Liver (tissue), 9 donors: ENCODE measurements around the gene CCDC7. TPM values are rescaled to one million over a fixed set of nuclear protein-coding genes. Genes with fewer than 3 reads are reported as not detected.

ENCODE experiments used
- DNase-seq: peaks from one replicate; pipeline ENCODE4 v3.0.0-alpha.2; 2017; ENCODE audit warnings: low spot score
- H3K27ac ChIP-seq, 2 donors: one replicate each; pipeline ENCODE4 v1.7.0; 2013; ENCODE audit warnings: inconsistent platforms in 2 of 2, low read length in 2 of 2, control low read depth in 1 of 2, low read depth in 1 of 2, mild to moderate bottlenecking in 1 of 2
- H3K27me3 ChIP-seq, 4 donors: one replicate each; pipeline versions ENCODE4 v1.6.1 to v1.7.0; 2013; ENCODE audit warnings: low read length in 3 of 4, inconsistent platforms in 1 of 4, mild to moderate bottlenecking in 1 of 4, moderate library complexity in 1 of 4; ENCODE audit not compliant: control insufficient read depth in 4 of 4, insufficient read depth in 4 of 4
- H3K36me3 ChIP-seq, 4 donors: one replicate each; pipeline versions ENCODE4 v1.6.1 to v1.7.0; 2013; ENCODE audit warnings: low read length in 3 of 4, mild to moderate bottlenecking in 3 of 4, low read depth in 1 of 4, moderate library complexity in 1 of 4; ENCODE audit not compliant: control insufficient read depth in 4 of 4, insufficient read depth in 3 of 4
- H3K4me1 ChIP-seq, 4 donors: one replicate each; pipeline versions ENCODE4 v1.6.1 to v1.7.0; 2013; ENCODE audit warnings: low read length in 3 of 4, mild to moderate bottlenecking in 3 of 4, moderate library complexity in 1 of 4; ENCODE audit not compliant: control insufficient read depth in 4 of 4, insufficient read depth in 4 of 4
- H3K4me3 ChIP-seq, 3 donors: one replicate each; pipeline versions ENCODE4 v1.6.1 to v1.7.0; 2013; ENCODE audit warnings: low read length in 3 of 3, control low read depth in 1 of 3, low read depth in 1 of 3, mild to moderate bottlenecking in 1 of 3
- H3K9ac ChIP-seq, 2 donors: one replicate each; pipeline ENCODE4 v1.7.0; 2013; ENCODE audit warnings: low read length in 2 of 2, mild to moderate bottlenecking in 2 of 2, moderate library complexity in 2 of 2, control low read depth in 1 of 2, low read depth in 1 of 2
- H3K9me3 ChIP-seq, 4 donors: one replicate each; pipeline versions ENCODE4 v1.6.1 to v1.7.0; 2013; ENCODE audit warnings: low read length in 3 of 4; ENCODE audit not compliant: control insufficient read depth in 4 of 4
- EGR1 ChIP-seq, 2 donors: IDR thresholded peaks; 2 replicates each; pipeline ENCODE4 v1.6.1; 2016 to 2018; ENCODE audit warnings: antibody characterized with exemption in 2 of 2, low read depth in 2 of 2
- FOXA1 ChIP-seq: IDR thresholded peaks from 2 replicates; pipeline ENCODE4 v1.6.1; 2016; ENCODE audit warnings: antibody characterized with exemption
- HNF4G ChIP-seq: IDR thresholded peaks from 2 replicates; pipeline ENCODE4 v1.6.1; 2016; ENCODE audit warnings: antibody characterized with exemption
- JUND ChIP-seq, 2 donors: IDR thresholded peaks; 2 replicates each; pipeline ENCODE4 v1.6.1; 2016; ENCODE audit warnings: antibody characterized with exemption in 2 of 2
- MAX ChIP-seq: IDR thresholded peaks from 2 replicates; pipeline ENCODE4 v1.6.1; 2016; ENCODE audit warnings: antibody characterized with exemption
- NR2F2 ChIP-seq: IDR thresholded peaks from 2 replicates; pipeline ENCODE4 v1.6.1; 2016; ENCODE audit warnings: antibody characterized with exemption
- RAD21 ChIP-seq, 2 donors: IDR thresholded peaks; 2 replicates each; pipeline ENCODE4 v1.6.1; 2016; ENCODE audit warnings: antibody characterized with exemption in 2 of 2, mild to moderate bottlenecking in 2 of 2
- REST ChIP-seq: IDR thresholded peaks from 2 replicates; pipeline ENCODE4 v1.6.1; 2016; ENCODE audit warnings: antibody characterized with exemption, mild to moderate bottlenecking
- RXRA ChIP-seq, 2 donors: IDR thresholded peaks; 2 replicates each; pipeline ENCODE4 v1.6.1; 2017 to 2018; ENCODE audit warnings: antibody characterized with exemption in 2 of 2, mild to moderate bottlenecking in 1 of 2
- SP1 ChIP-seq: IDR thresholded peaks from 2 replicates; pipeline ENCODE4 v1.6.1; 2018; ENCODE audit warnings: antibody characterized with exemption, mild to moderate bottlenecking
- TAF1 ChIP-seq: conservative IDR thresholded peaks from 2 replicates; pipeline ENCODE4 v1.6.1; 2016; ENCODE audit warnings: antibody characterized with exemption, mild to moderate bottlenecking
- YY1 ChIP-seq: IDR thresholded peaks from 2 replicates; pipeline ENCODE4 v1.6.1; 2016; ENCODE audit warnings: antibody characterized with exemption, mild to moderate bottlenecking
- ZBTB33 ChIP-seq: IDR thresholded peaks from 2 replicates; pipeline ENCODE4 v1.6.1; 2016; ENCODE audit warnings: antibody characterized with exemption
- WGBS: extraction: QIAGEN DNeasy Blood & Tissue Kit; methylation state at CpG from one replicate; pipeline ENCODE4 v1.1.7; 2013; 5-methylcytosine and 5-hydroxymethylcytosine counted together
- polyA plus RNA-seq, 2 donors: library from polyadenylated mRNA; stranded (reverse) in 1 of 2; unstranded in 1 of 2; fragments of 200-250 nt in 1 of 2; fragments of >200 nt in 1 of 2; fragmentation: Nextera tagmentation in 1 of 2; extraction: Ambion mirVana in 1 of 2; gene quantifications; one replicate each; pipeline versions ENCODE4 v1.2.1 to v1.2.3, GENCODE V29; 2013 to 2015
- total RNA-seq, 2 donors: library from RNA; depleted of rRNA; stranded (reverse); fragments of >200 nt; gene quantifications; one replicate each; pipeline ENCODE4 v1.2.3, GENCODE V29; 2014
- TF ChIP-seq, protein P1 (sequence below): fragments of 150-350 bp; IDR thresholded peaks from 2 replicates; pipeline ENCODE4 v1.5.1; 2017; ENCODE audit warnings: improper control_type of control experiment, low read depth, low read length; ENCODE audit not compliant: missing input control
- donor health status: healthy.
- donor health status: healthy.
- donor health status: healthy.
- donor health status: healthy.
- donor health status: healthy.

Gene CCDC7
- total and polyA plus RNA-seq, 4 donors: 0.47 to 5.9 (median 3.2) TPM

DNA sequence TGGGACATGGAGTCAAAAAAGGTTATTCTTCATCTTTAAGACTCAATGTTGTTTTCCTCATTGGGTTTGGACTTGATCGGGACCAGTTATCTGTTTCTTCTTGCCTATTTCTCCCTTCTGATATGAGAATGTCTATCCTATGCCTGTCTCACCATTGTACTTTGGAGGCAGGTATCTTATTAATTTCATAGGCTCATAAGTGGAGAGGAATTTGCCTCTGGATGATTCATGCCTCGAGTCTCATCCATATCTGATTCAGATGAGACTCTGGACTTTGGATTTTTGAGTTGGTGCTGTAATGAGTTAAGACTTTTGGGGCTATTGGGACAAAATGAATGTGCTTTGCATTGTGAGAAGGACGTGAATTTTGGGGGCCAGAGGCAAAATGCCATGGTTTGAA is 36.2 kb upstream of the CCDC7 start (continued):
- TF ChIP-seq, protein P1, sequence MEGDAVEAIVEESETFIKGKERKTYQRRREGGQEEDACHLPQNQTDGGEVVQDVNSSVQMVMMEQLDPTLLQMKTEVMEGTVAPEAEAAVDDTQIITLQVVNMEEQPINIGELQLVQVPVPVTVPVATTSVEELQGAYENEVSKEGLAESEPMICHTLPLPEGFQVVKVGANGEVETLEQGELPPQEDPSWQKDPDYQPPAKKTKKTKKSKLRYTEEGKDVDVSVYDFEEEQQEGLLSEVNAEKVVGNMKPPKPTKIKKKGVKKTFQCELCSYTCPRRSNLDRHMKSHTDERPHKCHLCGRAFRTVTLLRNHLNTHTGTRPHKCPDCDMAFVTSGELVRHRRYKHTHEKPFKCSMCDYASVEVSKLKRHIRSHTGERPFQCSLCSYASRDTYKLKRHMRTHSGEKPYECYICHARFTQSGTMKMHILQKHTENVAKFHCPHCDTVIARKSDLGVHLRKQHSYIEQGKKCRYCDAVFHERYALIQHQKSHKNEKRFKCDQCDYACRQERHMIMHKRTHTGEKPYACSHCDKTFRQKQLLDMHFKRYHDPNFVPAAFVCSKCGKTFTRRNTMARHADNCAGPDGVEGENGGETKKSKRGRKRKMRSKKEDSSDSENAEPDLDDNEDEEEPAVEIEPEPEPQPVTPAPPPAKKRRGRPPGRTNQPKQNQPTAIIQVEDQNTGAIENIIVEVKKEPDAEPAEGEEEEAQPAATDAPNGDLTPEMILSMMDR: no peak
- TF ChIP-seq REST: no peak
- TF ChIP-seq EGR1 (IDR thresholded peaks at IDR 0.05; ENCODE audit: low read depth in 2 of 2): no peak
- TF ChIP-seq RXRA (IDR thresholded peaks at IDR 0.05): no peak
- no peak for TF ChIP-seq HNF4G
- no peak for TF ChIP-seq SP1

- Histone ChIP-seq H3K27ac (no peak overlapping the region), H3K27me3 (no peaks in the 10 kb centered on the region), H3K9me3 (no peaks in the 10 kb centered on the region), H3K36me3 (no peaks in the 10 kb centered on the region), H3K4me1 (no peaks in the 10 kb centered on the region), H3K4me3 (no peak overlapping the region), H3K9ac (no peak overlapping the region)
- DNase-seq: no peak
- TF ChIP-seq RXRA (IDR thresholded peaks at IDR 0.05) (no peak), HNF4G (no peak), TAF1 (no peak), JUND (IDR thresholded peaks at IDR 0.05) (no peak), EGR1 (IDR thresholded peaks at IDR 0.05; ENCODE audit: low read depth in 2 of 2) (no peak), MAX (no peak), RAD21 (IDR thresholded peaks at IDR 0.05) (no peak), NR2F2 (no peak)
- 97% methylated on average over 8 of the region's 8 CpGs for WGBS
These were observed 35.4 kb upstream of the CCDC7 start for GRCh38 chr10:32410569-32410968.

DNA sequence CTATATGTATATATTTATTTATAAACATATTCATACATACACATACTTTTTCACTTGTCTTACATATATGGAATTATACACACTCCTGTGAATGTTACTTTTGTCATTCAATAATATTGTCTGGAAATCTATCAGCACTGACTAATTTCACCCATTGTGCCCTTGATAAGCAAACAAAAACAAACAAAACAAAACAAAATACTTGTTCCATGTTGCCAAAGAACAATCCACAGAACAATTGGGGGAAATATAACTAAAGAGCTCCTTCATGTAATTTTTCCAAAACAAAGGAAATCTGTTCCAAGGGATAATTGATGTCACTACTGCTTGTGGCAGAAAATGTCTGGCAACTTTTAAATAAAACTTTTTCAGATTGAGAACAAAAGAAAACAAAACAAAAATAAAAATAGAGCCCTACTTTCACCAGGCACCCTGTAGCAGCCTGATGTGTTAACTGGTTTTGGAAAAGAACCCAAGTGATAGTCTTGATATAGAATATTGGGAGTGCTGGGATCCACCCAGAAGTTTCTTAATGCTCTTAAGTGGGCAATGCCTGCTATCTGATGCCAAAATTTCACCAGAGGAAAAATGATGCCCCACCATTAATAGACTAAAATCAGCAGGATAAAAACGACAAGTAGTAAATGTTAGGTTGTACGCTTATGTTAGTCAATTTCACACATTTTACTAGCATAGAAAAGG is 34.0 kb upstream of the CCDC7 start:
- TF ChIP-seq ZBTB33: no peak
- TF ChIP-seq TAF1: no peak
- TF ChIP-seq YY1: no peak
- TF ChIP-seq MAX: no peak
- no peak for TF ChIP-seq NR2F2
- no peak for TF ChIP-seq RXRA (IDR thresholded peaks at IDR 0.05)
- TF ChIP-seq, protein P1: no peak
- no peak for TF ChIP-seq FOXA1
- no peak for TF ChIP-seq REST
- no peak for TF ChIP-seq HNF4G
- Histone ChIP-seq H3K27ac (peak overlapping the region in 1 of 2 donors; percentile 38), H3K9ac (no peak overlapping the region), H3K4me3 (no peak overlapping the region), H3K9me3 (no peaks in the 10 kb centered on the region), H3K4me1 (no peaks in the 10 kb centered on the region), H3K36me3 (no peaks in the 10 kb centered on the region), H3K27me3 (no peaks in the 10 kb centered on the region)
- 81% methylated on average over 2 of the region's 2 CpGs for WGBS
- DNase-seq: no peak
